A673 (cell line): ENCODE results near the gene IMPACT.

Experiments used
- CTCF ChIP-seq: fragments of 300-800, 200-600 bp; sonication (generic); conservative IDR thresholded peaks from 2 replicates; pipeline ENCODE4 v1.5.1; 2017; ENCODE audit warnings: low read depth, mild to moderate bottlenecking, antibody characterized with exemption, low read length, moderate library complexity, mixed read lengths
- EZH2 ChIP-seq: fragments of 200-600 bp; sonication (generic); IDR thresholded peaks from 2 replicates; pipeline ENCODE4 v1.6.1; 2017; ENCODE audit warnings: borderline replicate concordance, low read depth, mild to moderate bottlenecking, mixed read lengths, antibody characterized with exemption, low read length; ENCODE audit not compliant: poor library complexity, severe bottlenecking

- TF ChIP-seq CTCF (no peak), EZH2 (no peak)
Observed at GRCh38 chr18:24428709-24429108, 2.2 kb downstream of the IMPACT start.
